Measurements from ENCODE around the gene SPAG9. TPM values are rescaled to one million over a fixed set of nuclear protein-coding genes. Genes with fewer than 3 reads are reported as not detected.
"Not testable (repeated sequence)": the region's sequence is repeated elsewhere in the genome, so short reads cannot be mapped to it uniquely, and the experiment has no call there.

The SPAG9 gene
- total RNA-seq, 4 donors from 2014 or later, result 81.2 to 99.9 (median 89.9) TPM

GRCh38 chr17:51124640-51125503 lies 4.2 kb upstream of the SPAG9 start:
- TF ChIP-seq POLR2AphosphoS5 (IDR thresholded peaks at IDR 0.05) (no peak), POLR2A (IDR thresholded peaks at IDR 0.05; ENCODE audit: low read depth) (no peak), CTCF (IDR thresholded peaks at IDR 0.05) (no peak), EP300 (IDR thresholded peaks at IDR 0.05) (no peak)
- 86% methylated on average over 5 of the region's 5 CpGs for WGBS
- H3K9me3 ChIP-seq, result no peaks in the 10 kb centered on the region
- no peaks in the 10 kb centered on the region for H3K36me3 ChIP-seq
- H3K4me1 ChIP-seq, result peaks cover 10 to 23% (median 21%) of the 10 kb centered on the region in 4 donors
- H3K27ac ChIP-seq (replicated peaks in 1 of 4), result no peak overlapping the region
- intact Hi-C loops (cut with DNase I), result loop anchor here (10.0 kb wide), 1 partner anchor 260 kb away; the partner anchor contains the start of gene TOB1
- H3K27me3 ChIP-seq, result no peaks in the 10 kb centered on the region
- DNase-seq (ENCODE audit: extremely low spot score), result no peak
- no peak overlapping the region for H3K4me3 ChIP-seq

GRCh38 chr17:51122473-51123115 lies 1.9 kb upstream of the SPAG9 start:
- not testable (repeated sequence) for DNase-seq (ENCODE audit: extremely low spot score); H3K27me3 ChIP-seq; H3K36me3 ChIP-seq; H3K4me3 ChIP-seq; H3K9me3 ChIP-seq
- intact Hi-C loops (cut with DNase I), result loop anchor here (10.0 kb wide), 1 partner anchor 258 kb away; the partner anchor contains the start of gene TOB1
- H3K4me1 ChIP-seq, result peaks cover 24 to 37% (median 36%) of the 10 kb centered on the region in 4 donors
- WGBS, result 88% methylated on average over 10 of the region's 10 CpGs
- H3K27ac ChIP-seq (replicated peaks in 1 of 4), result peak overlapping the region; percentile 99 to 100 (median 100)

GRCh38 chr17:51121620-51122472 lies 1.2 kb upstream of the SPAG9 start:
- DNase-seq (ENCODE audit: extremely low spot score), result peak; percentile 97
- Histone ChIP-seq H3K27me3 (no peaks in the 10 kb centered on the region), H3K36me3 (no peaks in the 10 kb centered on the region), H3K27ac (replicated peaks in 1 of 4) (peak overlapping the region; percentile 99 to 100 (median 100)), H3K4me1 (peaks cover 23 to 45% (median 43%) of the 10 kb centered on the region in 4 donors), H3K9me3 (no peaks in the 10 kb centered on the region), H3K4me3 (peak overlapping the region; percentile 95 to 100 (median 98))
- TF ChIP-seq POLR2A (IDR thresholded peaks at IDR 0.05; ENCODE audit: low read depth) (peak; percentile 95), EP300 (IDR thresholded peaks at IDR 0.05) (no peak), POLR2AphosphoS5 (IDR thresholded peaks at IDR 0.05) (peak; percentile 98 to 99), CTCF (IDR thresholded peaks at IDR 0.05) (no peak)
- 25% methylated on average over 23 of the region's 23 CpGs for WGBS
- intact Hi-C loops (cut with DNase I), result loop anchor here (2.0 to 10.0 kb wide), 2 partner anchors 31 to 257 kb away; partner anchors contain the start of genes NME1 and TOB1

GRCh38 chr17:51120357-51120738 lies 320 bp downstream of the SPAG9 start:
- Histone ChIP-seq H3K27me3 (no peaks in the 10 kb centered on the region), H3K27ac (replicated peaks in 1 of 4) (peak overlapping the region; percentile 99 to 100 (median 100)), H3K9me3 (no peaks in the 10 kb centered on the region), H3K36me3 (no peaks in the 10 kb centered on the region), H3K4me1 (peaks cover 23 to 53% (median 46%) of the 10 kb centered on the region in 4 donors), H3K4me3 (peak overlapping the region; percentile 95 to 100 (median 98))
- DNase-seq (ENCODE audit: extremely low spot score), result no peak
- TF ChIP-seq EP300 (IDR thresholded peaks at IDR 0.05) (no peak), CTCF (IDR thresholded peaks at IDR 0.05) (no peak), POLR2A (IDR thresholded peaks at IDR 0.05; ENCODE audit: low read depth) (no peak), POLR2AphosphoS5 (IDR thresholded peaks at IDR 0.05) (peak in 1 of 2 donors; percentile 0)
- intact Hi-C loops (cut with DNase I), result loop anchor here (2.0 to 10.0 kb wide), 2 partner anchors 32 to 256 kb away; partner anchors contain the start of genes NME1 and TOB1
- WGBS, result 0% methylated on average over 6 of the region's 42 CpGs
